MM.1S (cell line): ENCODE data around the gene CNTN1.

Experiments
- EZH2 ChIP-seq: fragments of 300-600 bp; sonication (generic); optimal IDR thresholded peaks from 2 replicates; pipeline ENCODE3; 2017; ENCODE audit warnings: low read depth, mild to moderate bottlenecking, antibody characterized with exemption, low read length, mixed read lengths
- TF ChIP-seq, protein P1 (sequence below): fragments of 300-600 bp; sonication (generic); IDR thresholded peaks from 2 replicates; pipeline ENCODE4 v1.5.1; 2016; ENCODE audit warnings: antibody characterized with exemption, low read length, mixed read lengths

- TF ChIP-seq, protein P1, sequence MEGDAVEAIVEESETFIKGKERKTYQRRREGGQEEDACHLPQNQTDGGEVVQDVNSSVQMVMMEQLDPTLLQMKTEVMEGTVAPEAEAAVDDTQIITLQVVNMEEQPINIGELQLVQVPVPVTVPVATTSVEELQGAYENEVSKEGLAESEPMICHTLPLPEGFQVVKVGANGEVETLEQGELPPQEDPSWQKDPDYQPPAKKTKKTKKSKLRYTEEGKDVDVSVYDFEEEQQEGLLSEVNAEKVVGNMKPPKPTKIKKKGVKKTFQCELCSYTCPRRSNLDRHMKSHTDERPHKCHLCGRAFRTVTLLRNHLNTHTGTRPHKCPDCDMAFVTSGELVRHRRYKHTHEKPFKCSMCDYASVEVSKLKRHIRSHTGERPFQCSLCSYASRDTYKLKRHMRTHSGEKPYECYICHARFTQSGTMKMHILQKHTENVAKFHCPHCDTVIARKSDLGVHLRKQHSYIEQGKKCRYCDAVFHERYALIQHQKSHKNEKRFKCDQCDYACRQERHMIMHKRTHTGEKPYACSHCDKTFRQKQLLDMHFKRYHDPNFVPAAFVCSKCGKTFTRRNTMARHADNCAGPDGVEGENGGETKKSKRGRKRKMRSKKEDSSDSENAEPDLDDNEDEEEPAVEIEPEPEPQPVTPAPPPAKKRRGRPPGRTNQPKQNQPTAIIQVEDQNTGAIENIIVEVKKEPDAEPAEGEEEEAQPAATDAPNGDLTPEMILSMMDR, result no peak
- TF ChIP-seq EZH2, result no peak
Observed at GRCh38 chr12:40892528-40892927, 200.3 kb downstream of the CNTN1 start.
